Ramos (cell line): ENCODE results near the gene LIPA.
"Not testable (repeated sequence)": the region's sequence is repeated elsewhere in the genome, so short reads cannot be mapped to it uniquely, and the experiment has no call there.

ENCODE experiments used
- in situ Hi-C: fragments of 300-500 bp; cut with MboI; formaldehyde crosslinking; loops from one replicate; pipeline ENCODE4 v1.14.3; 2022; ENCODE audit warnings: low sequenced_read_pairs; ENCODE audit not compliant: unreplicated experiment

LIPA gene

GRCh38 chr10:89214566-89215165, 36.9 kb downstream of the LIPA start:
- in situ Hi-C loops, result loop anchor here (5.0 to 10.0 kb wide), 3 partner anchors 182 to 377 kb away; no protein-coding TSS in a partner anchor

- in situ Hi-C loops, result loop anchor here (5.0 to 10.0 kb wide), 3 partner anchors 181 to 376 kb away; no protein-coding TSS in a partner anchor
Measured at GRCh38 chr10:89213191-89213808, 38.3 kb downstream of the LIPA start.

DNA sequence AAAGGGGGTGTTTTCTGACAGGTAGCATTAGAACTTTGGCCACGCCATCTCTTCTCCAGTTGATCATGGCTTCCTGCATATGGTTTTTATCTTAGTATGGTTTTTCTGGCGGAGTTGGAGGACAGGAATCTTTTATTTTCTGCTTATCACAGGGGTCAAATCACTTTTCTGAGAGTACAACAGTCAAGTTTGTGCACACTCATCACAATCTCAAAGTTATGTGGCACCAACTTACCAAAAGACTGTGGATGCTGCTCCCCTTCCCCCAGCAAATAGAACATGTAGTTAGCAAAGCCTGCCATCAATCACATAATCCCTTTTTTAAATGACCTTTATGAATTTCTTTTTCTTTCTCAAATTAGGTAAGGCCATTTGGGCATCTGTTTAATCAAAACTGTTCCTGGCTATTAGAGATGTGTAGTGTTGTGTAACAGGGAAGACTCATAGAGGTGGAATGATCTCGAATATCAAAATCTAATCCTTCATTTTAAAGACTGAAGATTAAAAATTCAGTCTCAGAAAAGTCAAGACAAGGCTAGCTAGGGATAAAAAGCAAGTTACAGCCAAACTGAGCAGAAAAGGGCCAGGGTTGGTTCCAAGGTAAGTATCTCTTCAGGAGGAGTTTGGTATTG, 40.7 kb downstream of the LIPA start:
- in situ Hi-C loops, result loop anchor here (5.0 to 10.0 kb wide), 3 partner anchors 179 to 374 kb away; no protein-coding TSS in a partner anchor

- in situ Hi-C loops, result loop anchor here (5.0 to 10.0 kb wide), 3 partner anchors 177 to 372 kb away; no protein-coding TSS in a partner anchor
Measured at GRCh38 chr10:89209718-89210117, 41.9 kb downstream of the LIPA start.

GRCh38 chr10:89207801-89208551, 43.6 kb downstream of the LIPA start:
- in situ Hi-C loops, result no loop called here

- in situ Hi-C loops, result no loop called here
Measured at GRCh38 chr10:89207181-89207800, 44.3 kb downstream of the LIPA start, which contains the start of gene CH25H. CH25H (minus strand) TSS chr10:89207317; CDS start chr10:89207292, 25 bp downstream.

GRCh38 chr10:89206402-89207180, 45.0 kb downstream of the LIPA start:
- in situ Hi-C loops, result no loop called here

DNA sequence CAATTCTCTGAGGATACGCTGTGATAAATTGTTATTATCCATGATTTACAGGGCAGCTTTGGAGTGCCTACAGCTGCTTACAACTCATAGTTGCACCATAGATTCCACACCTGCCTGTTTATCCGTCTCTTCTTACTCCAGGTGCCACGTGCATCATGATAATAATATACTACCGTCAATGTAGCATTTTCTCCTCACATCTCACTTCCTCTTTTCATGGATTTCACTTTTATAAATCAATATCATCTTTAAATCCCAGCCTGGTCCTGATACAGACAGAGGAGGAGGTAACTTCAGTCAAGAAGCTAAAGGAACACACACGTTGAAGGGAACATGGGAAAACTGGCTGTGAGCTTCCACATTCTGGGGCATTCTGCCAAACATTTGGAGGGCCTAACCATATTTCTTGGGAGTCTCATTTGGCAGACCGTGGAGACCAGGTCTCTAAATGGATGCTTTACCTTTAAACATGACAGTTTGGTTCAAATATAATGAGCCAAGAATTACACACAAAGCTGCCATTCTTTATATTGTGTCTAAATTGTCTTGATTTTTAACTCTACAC, 46.9 kb downstream of the LIPA start:
- in situ Hi-C loops, result no loop called here

- in situ Hi-C loops, result no loop called here
Measured at GRCh38 chr10:89203237-89203636, 48.3 kb downstream of the LIPA start.

DNA sequence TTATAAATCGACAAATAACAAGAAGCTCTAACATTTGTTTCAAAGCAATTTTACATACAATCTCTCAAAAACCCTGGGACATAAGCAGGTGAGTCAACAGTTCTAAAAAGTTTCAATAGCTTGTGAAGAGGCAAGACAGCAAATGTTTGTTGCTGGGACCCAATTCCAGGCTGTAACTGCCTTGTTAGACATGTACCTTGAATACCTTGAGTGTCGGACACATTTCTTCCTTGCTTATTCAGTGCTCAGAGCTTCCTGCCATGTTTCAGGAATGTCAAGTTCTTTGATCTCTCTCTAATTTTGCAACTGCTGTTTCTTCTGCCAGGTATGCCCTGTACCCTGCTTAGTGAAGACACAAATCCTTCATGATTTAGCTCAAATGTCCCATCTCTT, 49.5 kb downstream of the LIPA start:
- in situ Hi-C loops, result no loop called here

DNA sequence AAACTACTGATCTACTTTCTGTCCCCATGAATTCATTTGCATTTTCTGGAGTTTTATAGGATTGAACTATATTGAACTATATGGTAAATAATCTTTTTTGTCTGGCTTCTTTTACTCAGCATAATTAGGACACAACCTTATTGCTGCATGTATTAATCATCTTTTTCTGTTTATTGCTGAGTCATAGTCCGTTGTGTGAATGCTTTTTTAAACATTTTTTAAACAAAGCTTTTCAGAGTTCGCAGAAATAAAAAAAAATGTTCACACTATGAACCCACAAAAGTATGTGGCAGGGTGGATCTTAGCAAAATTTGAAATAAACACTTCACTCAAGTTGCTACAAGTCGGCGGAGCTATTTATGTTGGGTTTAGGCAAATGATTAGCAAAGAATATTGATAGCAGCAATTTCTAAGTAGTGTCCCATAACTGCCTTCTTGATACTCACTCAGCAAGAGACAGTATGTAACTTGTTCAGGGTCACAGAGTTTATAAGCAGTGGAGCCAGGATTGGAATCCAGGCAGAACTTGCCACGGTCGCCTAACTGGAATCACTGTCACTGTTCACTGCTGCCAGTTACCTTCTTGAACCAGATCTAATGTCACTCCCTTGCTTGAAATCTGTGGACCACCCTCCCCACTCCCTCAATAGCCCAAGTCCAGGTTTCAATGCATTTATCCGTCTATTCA, 50.1 kb downstream of the LIPA start:
- in situ Hi-C loops, result no loop called here

DNA sequence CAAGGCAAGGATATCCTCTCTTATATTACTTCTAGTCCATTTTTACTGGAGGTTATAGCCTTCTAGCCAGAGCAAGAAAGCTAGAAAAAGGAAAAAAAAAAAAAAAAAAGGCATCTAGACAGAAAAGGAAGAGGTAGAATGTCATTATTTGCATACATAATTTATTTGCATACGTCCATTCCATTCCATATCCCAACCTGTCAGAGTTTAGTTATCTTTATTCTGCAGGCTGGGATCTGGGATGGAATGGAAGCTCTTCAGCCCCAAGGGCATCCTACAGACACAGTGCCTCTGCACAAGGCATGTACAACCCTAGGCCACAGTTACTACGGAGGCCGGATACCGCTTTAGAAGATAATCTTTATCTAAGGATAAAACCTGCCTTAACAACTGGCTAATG, 54.1 kb downstream of the LIPA start:
- in situ Hi-C loops, result no loop called here

DNA sequence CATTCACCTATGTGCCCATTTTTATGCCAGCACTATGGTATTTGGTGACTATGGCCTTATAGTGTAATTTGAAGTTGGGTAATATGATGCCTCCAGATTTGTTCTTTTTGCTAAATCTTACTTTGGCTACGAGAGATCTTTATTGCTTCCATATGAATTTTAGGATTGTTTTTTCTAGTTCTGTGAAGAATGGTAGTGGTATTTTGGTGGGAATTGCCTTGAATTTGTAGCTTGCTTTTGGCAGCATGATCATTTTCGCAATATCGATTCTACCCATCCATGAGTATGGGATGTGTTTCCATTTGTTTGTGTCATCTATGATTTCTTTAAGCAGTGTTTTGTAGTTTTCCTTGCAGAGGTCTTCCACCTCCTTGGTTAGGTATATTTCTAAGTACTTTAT, 60.3 kb downstream of the LIPA start:
- in situ Hi-C loops, result not testable (repeated sequence)

DNA sequence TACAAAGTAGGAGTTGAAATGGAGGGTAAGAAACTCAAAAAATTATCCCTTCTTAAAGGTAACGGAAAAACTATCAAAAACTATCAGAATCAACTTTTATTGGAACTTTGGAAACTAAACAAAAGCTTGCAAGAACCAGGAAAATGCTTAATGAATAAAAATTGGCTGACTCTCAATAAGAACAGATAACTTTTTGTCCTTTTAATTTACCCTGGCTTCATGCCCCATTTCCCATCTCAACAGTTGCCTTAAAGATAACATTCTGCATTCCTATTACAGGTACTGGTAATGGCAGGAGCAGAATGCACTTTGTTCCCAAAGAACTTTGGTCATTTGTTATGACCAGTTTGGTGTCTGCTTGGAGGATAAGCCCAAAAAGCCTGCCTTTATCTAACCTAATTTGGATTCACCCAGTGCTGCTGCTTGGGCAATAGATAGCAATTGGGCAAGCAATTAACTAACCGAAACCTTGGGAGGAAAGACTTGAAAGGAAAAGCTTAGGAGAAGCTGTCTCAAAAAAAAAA, 62.3 kb downstream of the LIPA start:
- in situ Hi-C loops, result no loop called here

- in situ Hi-C loops, result no loop called here
Measured at GRCh38 chr10:89185658-89186057, 65.9 kb downstream of the LIPA start.

DNA sequence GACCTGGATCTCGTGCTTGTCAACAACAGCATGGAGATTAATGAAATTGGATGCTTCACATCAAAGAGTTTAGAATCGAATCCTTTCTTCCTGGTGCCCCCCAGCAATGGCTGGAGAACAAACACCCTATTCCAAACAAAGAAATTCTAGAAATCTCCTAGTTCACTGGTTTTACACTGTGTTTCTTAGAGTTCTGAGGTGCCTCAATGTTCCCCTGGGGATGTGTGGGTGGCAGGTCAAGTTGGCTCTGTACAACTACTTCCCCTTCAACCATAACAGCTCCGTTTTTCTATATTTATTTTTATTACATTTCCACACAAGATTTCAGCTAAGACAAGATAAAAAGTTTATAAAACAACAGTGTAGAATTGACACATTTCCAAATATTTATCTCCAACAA, 66.9 kb downstream of the LIPA start:
- in situ Hi-C loops, result no loop called here

DNA sequence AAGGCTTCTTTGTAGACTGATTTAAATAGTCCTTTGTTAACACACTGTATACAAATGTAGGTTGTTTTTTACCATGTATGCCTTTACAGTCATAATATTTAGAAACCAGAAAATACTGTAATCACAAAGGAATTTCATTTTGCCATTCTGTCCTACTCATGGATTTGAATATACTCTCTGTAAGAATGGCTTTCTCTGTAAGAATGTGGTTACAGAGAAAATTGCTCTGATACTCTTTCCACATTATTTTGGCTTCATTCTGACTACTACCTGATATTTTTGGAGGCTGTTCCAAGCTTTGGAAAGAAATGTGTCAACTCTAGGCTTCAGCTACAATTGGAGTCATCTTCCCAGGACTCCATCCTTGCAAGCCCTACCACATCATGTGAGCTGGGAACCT, 68.0 kb downstream of the LIPA start:
- in situ Hi-C loops, result no loop called here

GRCh38 chr10:89182894-89183293, 68.7 kb downstream of the LIPA start:
- in situ Hi-C loops, result no loop called here
